ENCODE results near the gene AGPAT2. TPM values are rescaled to one million over a fixed set of nuclear protein-coding genes. Genes with fewer than 3 reads are reported as not detected.

Gene AGPAT2
- total RNA-seq, 1 experiment from 2014 or later, result 30.4 TPM

GRCh38 chr9:136733611-136734010 is 46.4 kb upstream of the AGPAT2 start:
- Mint-ChIP-seq H3K4me1 (ENCODE audit: insufficient read depth, unreplicated experiment) (no peaks in the 10 kb centered on the region), H3K9me3 (ENCODE audit: unreplicated experiment) (no peaks in the 10 kb centered on the region), H3K36me3 (ENCODE audit: insufficient read depth, unreplicated experiment) (no peaks in the 10 kb centered on the region), H3K27ac (ENCODE audit: low read depth, unreplicated experiment) (no peak overlapping the region), H3K27me3 (ENCODE audit: insufficient read depth, unreplicated experiment) (peaks cover 10% of the 10 kb centered on the region), H3K4me3 (ENCODE audit: unreplicated experiment) (no peak overlapping the region)
- intact Hi-C loops (cut with micrococcal nuclease), result no loop called here
- ChIA-PET POLR2A (interaction anchor here (0.6 to 0.8 kb wide), 3 partner anchors 12 to 115 kb away, joined by 3 read pairs; no protein-coding TSS in a partner anchor), CTCF (interaction anchor here (0.6 kb wide), 1 partner anchor 16 kb away, joined by 4 read pairs; no protein-coding TSS in a partner anchor)
- BruUV-seq (replicated peaks), result no TSS peak
- no peak for TF ChIP-seq CTCF (IDR thresholded peaks at IDR 0.05; ENCODE audit: unreplicated experiment)
- DNase-seq (ENCODE audit: unreplicated experiment), result no peak

DNA sequence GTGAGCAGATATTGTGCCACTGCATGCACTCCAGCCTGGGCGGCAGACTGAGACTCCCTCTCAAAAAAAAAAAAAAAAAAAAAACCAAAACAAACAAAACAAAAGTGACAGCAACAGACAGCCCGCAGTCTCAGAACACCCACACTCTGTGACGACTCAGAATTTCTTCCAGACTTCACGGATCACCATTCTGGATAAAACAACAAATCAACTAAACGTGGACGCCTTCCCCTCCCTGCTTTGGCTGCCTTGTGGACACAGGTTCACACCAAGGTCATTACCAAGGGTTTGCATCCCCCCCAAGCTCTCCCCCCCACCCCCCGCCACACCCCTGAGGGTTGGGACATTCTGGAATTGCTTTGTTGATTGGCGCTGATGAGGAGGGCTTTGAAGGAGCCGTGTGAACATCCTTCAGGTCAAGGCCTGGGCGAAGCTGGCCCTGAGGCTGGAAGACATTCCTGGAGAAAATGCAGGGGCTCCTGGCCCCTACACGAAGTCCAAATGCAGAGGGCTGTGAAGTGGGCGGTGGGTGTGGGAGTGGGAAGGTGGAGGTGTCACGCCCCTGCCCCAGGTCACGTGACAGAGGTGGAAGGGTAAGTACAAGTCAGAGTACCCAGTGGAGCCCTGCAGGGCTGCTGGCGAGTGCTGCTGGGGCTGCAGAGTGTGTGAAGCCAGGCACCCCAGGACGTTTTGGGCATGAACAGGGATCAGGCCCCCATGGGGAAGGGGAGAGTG is 45.4 kb upstream of the AGPAT2 start:
- intact Hi-C loops (cut with micrococcal nuclease), result no loop called here
- no peaks in the 10 kb centered on the region for H3K4me1 Mint-ChIP-seq (ENCODE audit: insufficient read depth, unreplicated experiment)
- peaks cover 5% of the 10 kb centered on the region for H3K36me3 Mint-ChIP-seq (ENCODE audit: insufficient read depth, unreplicated experiment)
- no peak overlapping the region for H3K27ac Mint-ChIP-seq (ENCODE audit: low read depth, unreplicated experiment)
- ChIA-PET CTCF (interaction anchor here (0.6 kb wide), 2 partner anchors 55 to 280 kb away, joined by 3 read pairs; no protein-coding TSS in a partner anchor), POLR2A (interaction anchor here (0.7 to 0.8 kb wide), 3 partner anchors 13 to 43 kb away, joined by 3 read pairs; no protein-coding TSS in a partner anchor)
- no peaks in the 10 kb centered on the region for H3K9me3 Mint-ChIP-seq (ENCODE audit: unreplicated experiment)
- TF ChIP-seq CTCF (IDR thresholded peaks at IDR 0.05; ENCODE audit: unreplicated experiment), result no peak
- DNase-seq (ENCODE audit: unreplicated experiment), result no peak
- no TSS peak for BruUV-seq (replicated peaks)
- H3K4me3 Mint-ChIP-seq (ENCODE audit: unreplicated experiment), result no peak overlapping the region
- peaks cover under 1% of the 10 kb centered on the region for H3K27me3 Mint-ChIP-seq (ENCODE audit: insufficient read depth, unreplicated experiment)

DNA sequence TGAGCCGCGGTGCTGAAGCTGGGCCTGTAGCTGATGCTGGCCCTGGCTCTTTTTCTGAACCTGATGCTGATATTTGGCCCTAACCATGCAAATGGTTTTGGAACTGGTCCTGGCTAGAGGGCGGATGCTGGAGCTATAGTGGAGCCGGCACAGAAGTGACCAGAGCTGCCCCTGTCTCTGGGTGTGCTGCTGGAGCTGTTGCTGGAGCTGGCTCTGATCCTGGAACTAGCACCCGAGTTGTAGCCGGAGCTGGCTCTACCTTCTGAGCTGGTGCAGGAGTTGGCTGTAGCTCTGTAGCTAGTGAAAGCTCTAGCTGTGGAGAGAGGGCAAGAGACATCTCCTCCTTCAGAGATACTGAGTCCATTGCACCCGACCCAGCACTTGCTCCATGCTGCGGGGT is 42.7 kb upstream of the AGPAT2 start:
- no TSS peak for BruUV-seq (replicated peaks)
- H3K9me3 Mint-ChIP-seq (ENCODE audit: unreplicated experiment), result no peaks in the 10 kb centered on the region

More for the DNA sequence above, 42.7 kb upstream of the AGPAT2 start:
- intact Hi-C loops (cut with micrococcal nuclease), result no loop called here
- H3K27ac Mint-ChIP-seq (ENCODE audit: low read depth, unreplicated experiment), result no peak overlapping the region
- no peak for DNase-seq (ENCODE audit: unreplicated experiment)
- peaks cover 7% of the 10 kb centered on the region for H3K4me1 Mint-ChIP-seq (ENCODE audit: insufficient read depth, unreplicated experiment)
- no peak for TF ChIP-seq CTCF (IDR thresholded peaks at IDR 0.05; ENCODE audit: unreplicated experiment)
- CTCF ChIA-PET, result interaction anchor here (0.6 to 1.7 kb wide), 11 partner anchors 8 to 306 kb away, joined by 3 to 7 read pairs (median 4); partner anchors contain the start of gene LCN15
- POLR2A ChIA-PET, result interaction anchor here (1.3 to 5.1 kb wide), 2 partner anchors 9 to 36 kb away, joined by 3 to 44 read pairs; no protein-coding TSS in a partner anchor
- H3K27me3 Mint-ChIP-seq (ENCODE audit: insufficient read depth, unreplicated experiment), result no peaks in the 10 kb centered on the region
- H3K36me3 Mint-ChIP-seq (ENCODE audit: insufficient read depth, unreplicated experiment), result peaks cover 32% of the 10 kb centered on the region
- peak overlapping the region; percentile 91 for H3K4me3 Mint-ChIP-seq (ENCODE audit: unreplicated experiment)

Data from MCF 10A (cell line).